ENCODE measurements around the gene PLEKHH1.
A peak's percentile ranks its signal among the peaks of the same experiment; 100 is the strongest.

Gene PLEKHH1

DNA sequence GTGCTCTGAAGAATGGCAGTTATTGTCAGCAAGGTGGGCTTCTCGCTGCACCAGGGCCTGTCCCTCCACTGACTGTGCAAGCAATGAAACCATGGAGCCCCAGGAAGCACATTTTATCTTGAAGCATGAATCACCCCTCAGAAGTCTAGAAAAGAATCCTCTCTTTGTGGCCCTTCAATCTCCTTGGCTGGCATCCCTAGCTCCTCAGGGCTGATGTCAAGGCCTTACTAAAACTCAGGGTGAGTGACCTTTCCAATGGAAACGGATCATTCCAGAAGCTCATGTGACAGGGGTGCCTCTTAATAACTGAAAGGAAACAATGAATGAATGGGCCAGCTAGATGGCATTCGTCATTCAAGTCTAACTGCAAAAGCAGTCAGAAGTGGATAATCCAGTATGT is 22.3 kb upstream of the PLEKHH1 start:
- no peak for DNase-seq (ENCODE audit: low spot score)

DNA sequence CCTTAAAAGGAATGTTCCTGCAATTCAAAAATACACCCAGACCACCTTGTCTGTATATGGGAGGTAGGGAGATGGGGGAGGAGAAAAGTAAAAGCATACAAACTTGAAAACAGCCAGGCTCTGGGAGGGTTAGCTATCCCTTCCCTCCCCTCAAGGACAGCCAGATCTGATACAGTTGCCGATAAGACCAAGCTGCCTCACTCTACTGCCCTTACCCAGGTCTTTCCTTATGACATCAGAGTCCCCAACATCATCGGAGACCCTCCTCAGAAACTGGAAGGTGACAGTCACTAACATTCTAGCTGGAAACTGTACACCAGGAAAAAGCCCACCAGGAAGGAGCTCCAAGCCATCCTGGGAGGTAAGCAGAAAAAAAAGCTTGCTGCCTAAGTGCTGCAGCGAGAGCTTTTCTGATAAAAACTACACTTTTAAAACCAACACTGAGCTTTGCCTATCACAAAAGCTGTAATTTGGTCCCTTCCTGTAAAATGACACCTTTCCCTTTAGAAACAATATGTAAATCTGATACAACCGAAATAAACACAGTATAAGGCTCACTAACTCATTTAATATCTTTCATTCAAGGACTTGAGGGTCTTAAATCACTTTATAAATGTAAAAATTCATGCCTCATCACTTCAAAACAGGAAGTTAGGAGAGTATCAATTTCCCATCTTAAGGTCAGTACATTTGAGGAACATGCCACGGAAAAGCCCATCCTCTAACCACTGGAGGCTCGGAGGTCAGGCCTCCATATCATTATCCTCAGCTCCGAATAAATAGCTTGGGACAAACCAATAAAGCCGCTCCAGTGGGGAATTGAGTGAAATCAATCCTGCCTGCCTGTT is 20.4 kb upstream of the PLEKHH1 start:
- no peak for DNase-seq (ENCODE audit: low spot score)

DNA sequence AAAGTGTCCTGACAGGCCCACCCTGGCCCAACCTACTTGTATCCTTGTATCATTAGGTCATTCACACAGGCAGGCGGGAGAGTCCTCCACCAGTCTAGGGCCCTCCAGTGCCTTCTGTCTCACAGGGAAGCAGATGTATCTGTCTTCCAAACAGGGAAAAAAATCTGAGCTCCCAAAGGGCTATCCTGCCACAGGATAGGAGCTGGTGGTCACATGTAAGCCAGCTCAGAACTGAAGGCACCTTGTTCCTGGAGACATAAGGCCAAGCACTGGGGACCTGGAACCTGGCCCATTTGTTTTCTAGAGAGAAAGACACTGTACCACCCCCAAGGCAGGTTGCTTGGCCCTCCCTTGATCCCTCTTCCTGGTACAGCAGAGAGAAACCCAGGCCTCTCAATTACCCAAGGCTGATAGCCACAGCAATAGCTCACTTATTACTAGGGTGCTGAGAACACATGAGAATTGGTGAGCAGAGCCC is 19.4 kb upstream of the PLEKHH1 start:
- no peak for DNase-seq (ENCODE audit: low spot score)

DNA sequence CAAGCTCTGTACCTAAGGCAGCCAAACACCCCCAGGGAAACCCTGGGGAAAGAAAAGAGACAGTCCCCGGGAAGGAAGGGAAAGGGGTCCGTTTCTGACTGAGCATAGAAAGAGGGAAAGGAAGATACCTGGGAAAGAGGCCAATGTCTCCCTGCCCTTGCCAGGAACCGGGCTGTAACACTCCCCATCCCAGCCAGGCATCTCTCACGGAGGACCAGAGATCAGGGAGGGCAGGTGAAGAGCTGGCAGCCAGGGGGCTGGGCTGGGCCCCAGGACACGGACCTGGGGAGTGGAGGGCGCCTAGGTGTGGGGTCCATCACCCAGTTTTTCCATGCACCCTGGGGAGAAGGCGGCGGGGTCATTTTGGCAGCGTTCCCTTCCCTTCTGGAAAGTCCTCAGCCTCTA is 18.9 kb upstream of the PLEKHH1 start:
- no peak for DNase-seq (ENCODE audit: low spot score)

DNA sequence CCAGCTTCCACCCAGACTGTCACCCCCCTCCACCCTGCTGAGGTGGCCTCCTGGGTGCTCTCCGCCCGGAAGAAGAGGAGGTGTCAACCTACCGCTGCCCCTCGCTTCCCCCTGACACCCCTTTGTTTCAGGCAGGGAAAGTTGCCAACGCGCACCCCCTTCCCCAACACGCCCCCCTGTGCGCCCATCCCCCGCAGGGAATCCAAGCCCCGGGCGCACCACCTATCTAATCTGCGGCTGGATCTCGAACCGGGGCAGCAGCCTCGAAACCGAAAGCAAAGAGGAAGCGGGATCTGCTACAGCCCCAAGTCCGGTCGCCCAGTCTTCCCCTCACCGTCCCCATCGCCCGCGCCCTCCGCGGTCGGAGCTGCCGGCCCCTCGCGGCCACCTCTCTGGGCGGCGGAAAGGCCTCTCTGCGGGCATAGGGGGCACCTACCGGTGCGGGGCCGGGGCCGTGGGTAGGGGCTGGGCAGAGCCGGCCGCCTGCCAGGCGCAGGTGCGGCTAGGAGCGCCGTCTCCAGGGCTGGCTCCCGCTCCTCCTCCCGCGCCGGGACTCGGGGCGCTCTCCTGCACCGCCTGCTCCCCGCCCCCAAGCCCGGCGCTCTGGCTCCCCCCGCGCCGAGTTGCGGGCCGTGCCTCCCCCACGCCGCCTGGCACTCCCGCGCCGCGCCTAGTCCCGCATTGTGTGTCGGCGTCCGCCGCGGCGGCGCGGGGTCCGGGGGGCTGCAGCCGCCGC is 18.3 kb upstream of the PLEKHH1 start:
- DNase-seq (ENCODE audit: low spot score) = no peak

DNA sequence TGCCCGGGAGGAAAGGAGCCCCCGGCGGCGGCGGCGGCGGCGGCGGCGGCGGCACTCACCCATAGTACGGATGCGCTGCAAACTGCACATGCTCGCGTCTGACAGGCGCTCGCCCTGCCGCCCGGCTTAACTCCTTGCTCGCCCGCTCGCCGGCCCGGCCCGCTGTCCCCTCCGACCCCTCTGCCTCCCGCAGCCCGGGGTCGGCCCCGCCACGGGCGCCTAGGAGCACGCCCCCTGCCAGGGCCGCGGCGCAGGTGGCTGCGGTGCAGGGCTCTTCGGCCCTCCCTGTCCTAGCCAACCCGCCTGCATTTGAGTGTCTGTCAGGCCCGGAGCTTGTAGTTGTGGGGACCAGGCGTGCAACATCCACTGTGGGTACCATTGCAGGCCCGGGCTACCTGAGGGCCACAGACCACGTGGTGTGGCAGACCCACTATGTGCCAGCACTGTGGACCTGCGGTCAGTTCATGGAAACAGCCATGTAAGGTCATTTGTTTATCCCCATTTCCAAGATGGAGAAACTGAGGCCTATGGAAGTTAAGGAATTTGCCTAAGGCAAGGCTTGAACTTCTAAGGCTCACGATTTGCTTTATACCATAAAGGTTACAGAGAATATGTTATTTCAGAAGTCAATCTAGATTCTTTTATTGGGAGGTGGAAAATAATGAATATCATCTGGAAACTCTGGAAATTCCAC is 17.6 kb upstream of the PLEKHH1 start:
- DNase-seq (ENCODE audit: low spot score) = no peak

DNA sequence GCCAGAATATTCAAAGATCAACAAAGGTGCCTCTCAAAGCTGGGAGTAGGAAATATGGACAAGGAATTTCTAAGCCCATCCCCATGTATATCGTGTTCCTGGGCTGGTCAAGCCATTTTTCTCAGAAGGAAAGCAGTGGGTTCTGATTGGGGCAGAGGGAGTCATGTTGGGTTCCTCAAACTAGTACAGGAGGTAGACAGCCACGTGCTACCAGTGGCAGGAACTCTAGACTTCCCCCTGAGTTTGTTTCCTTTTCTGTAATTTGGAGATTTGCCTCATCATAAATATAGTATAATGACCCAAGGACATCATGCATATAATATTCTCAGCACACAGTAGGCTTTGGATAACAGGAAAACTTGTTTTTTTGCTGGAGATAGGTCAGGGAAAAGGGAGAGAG is 16.4 kb upstream of the PLEKHH1 start:
- DNase-seq (ENCODE audit: low spot score) = no peak

DNA sequence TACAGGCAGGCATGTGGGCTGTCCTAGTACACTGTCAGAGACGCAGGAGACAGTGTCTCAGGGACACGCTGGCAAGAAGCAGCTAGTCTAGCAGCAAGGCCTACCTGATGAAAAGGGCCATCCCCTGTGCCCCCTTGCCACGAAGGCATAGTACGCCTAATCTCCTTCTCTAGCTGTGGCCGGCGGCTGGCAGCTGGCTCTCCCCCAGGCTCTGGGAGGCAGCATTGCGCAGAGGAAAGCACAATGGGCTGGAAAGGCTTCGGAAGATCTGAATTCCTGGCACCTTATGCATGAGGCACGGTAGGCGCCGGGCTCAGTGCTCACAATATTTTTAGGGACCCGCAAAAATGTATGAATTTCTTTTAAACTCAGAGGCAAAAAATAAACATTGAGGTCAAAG is 16.0 kb upstream of the PLEKHH1 start:
- peak; percentile 81 for DNase-seq (ENCODE audit: low spot score)

DNA sequence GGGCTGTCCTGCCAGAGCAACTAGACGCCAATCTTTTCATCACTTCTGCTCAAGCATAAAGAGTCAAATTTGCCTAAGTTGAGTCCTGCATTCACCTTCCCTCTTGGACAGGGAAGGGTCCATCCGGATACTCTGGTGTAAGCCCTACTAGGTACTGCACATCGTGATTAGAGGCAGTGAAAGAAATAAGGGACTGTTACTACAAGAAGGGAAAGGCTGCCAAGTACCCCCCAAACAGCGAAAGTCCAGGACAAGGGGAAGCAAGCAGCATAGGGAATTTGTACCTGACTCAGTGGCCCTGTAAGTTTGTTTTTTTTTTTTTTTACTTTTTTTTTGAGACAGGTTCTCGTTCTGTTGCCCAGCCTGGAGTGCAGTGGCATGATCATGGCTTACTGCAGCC is 13.7 kb upstream of the PLEKHH1 start:
- DNase-seq (ENCODE audit: low spot score) = no peak

DNA sequence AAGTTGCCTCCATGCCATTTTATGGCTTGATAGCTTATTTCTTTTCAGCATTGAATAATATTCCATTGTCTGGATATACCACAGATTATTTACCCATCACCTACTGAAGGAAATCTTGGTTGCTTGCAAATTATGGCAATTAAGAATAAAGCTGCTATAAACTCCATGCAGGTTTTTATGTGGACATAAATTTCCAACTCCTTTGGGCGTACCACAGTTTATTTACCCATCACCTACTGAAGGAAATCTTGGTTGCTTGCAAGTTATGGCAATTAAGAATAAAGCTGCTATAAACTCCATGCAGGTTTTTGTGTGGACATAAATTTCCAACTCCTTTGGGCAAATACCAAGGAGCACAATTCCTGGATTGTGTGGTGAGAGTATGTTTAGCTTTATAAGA is 12.6 kb upstream of the PLEKHH1 start:
- DNase-seq (ENCODE audit: low spot score) = no peak

DNA sequence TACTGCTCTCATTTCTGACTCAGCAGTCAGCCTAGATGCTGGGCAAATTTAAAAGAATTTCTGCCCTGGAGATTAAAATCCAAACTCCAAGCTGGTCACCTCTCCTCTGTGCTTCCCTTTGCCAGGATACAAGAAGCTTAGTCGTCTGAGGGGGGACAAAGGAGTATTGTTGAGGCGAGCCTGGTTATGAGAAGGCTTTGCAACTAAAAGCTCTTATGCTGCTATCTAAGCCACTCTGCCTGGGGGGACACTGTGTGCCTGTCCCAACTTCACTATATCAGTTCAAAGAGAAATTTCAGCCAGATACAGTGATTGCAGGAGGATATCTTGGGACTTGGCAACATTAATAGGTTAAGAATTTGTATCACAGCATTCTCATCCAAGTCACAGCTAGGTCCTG is 10.8 kb upstream of the PLEKHH1 start:
- peak; percentile 83 for DNase-seq (ENCODE audit: low spot score)

DNA sequence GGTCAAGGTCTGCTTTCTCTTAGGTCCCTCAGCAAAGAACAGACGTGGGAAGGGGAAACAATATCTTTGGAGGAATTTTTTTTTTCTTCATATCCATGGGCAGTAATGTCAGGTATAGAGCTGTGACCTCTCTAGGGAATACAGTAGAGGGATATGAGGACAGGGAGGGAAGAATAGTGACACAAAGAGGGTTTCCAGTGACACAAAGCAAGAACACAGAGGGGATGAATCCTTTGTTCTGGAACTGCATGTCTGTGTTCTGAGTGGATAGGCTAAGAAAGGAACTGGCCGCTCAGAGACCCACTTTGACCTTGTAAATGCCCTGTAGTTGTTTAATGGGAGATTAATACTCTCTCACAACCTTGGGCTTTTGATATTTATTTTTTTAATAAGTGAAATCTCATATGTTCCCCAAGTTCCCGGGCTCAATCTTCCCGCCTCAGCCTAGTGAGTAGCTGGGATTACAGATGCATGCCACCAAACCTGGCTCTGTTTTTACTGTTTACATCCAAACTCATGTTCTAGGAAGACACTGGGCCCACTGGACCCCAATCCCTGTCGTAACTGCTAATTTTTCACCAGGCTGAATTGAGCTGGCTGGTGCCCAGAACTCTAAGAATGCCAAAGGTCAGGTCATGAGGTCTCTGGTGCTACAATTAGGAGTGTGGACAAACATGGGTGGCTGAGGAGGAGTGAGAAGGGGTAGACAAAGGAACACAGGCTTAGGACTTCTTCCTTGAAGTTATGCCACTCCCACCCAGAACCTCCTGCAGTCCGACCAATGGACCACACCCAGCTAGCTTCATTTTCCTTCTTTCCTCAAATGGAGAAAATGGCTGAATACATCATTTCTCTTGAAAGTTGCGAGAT is 9.1 kb upstream of the PLEKHH1 start:
- DNase-seq (ENCODE audit: low spot score) = no peak

DNA sequence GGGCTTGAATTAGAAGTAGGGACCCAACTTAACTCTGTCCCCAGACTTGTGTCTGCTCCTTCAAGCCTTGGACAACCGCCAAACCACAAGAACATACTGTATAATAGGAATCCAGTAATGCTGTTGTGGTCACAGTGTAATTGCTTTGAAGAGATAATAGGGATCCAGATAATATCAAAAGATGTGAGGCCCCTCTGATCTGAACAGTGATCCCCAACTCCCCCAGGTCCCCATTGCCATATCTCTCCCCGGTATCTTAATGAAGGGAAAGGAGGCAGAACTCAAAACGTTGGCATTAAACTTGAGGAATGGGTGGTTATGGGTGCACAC is 8.5 kb upstream of the PLEKHH1 start:
- no peak for DNase-seq (ENCODE audit: low spot score)

DNA sequence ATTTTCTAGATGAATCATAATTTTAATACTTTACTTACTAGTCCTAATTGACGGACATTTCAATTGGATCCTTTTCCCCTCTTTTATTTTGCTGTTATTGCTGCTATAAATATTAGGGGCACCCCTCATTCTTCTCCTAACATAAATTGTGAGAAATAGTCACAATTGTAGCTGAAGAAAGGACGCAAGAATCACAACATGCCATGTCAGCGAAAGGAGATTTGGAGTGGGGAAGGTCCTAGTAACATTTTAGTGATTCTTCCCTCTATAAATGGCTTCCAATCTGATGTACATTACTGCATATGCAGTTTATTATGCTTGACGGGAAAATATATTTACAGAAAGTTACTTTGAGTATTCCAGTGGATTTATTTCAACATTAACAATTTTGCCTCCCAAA is 7.7 kb upstream of the PLEKHH1 start:
- no peak for DNase-seq (ENCODE audit: low spot score)

DNA sequence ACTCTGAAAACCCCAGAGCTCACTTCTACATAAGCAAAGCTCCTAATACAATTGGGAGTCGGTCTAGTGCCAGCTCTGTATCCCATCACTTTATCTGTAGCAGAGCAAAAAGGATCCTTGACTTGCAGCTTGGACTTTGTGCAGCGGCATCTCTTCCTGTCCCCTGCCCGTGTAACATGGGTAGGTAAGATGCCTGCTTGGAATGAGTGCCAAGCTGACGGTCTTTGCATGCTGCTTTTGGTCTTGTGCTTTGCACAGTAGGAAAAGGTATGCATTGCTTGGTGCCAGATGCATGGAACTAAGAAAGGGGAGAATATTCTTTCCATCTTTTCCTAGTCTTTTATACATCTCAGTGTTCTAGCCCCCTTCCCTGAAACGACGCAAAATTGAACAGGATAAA is 6.9 kb upstream of the PLEKHH1 start:
- no peak for DNase-seq (ENCODE audit: low spot score)

DNA sequence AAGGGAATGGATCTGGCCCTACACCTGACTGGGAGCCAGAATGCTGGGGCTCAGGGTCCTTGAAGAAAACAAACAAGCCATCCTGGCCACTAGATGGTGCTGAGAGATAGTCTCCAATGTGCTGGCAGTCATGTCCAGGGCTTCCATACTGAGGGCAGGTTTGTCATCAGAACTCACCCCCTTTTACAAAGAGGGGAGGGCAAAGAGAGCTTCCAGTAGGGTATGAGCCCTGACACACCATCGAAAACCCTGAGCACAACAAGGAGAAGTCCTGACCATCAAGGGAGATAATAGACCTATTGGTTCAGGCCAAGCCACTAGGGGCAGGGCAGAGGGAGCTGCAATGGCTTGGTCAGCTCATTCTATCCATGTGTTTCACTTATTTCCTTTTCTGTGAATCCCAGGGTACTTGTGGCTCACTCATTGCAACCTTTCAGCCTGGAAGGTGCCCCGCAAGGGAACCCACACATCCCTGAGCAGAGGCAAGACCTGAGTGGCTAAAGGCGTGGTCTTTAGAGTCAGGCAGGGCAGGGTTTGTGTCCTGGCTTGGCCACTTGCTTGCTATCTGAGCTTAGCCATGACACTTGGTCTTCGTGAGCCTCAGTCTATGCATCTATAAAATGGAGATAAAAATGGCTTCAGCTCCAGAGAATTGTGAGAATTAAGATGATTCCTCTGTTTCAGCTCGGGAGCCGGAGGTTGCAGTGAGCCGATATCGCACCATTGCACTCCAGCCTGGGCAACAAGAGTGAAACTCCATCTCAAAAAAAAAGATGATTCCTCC is 6.2 kb upstream of the PLEKHH1 start:
- DNase-seq (ENCODE audit: low spot score) = peak; percentile 87

DNA sequence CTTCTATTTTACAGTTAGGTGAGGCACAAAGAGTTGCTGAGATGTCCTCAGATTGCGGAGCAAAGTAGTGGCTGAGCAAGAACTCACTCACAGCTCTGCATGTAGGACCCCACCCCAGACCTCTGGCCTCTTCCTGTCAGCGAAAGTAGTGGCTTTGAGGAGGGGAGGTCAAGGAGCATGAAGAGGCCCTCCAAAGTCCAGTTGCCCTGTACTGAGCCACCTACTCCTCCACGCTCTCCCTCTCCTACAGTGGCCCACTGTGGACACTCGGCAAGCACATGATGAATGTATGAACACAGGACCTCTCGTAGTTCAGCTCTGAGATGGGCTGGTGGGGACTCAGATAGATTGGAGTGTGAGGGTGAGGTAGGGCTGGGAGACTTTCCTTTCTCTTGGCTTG is 5.3 kb upstream of the PLEKHH1 start:
- no peak for DNase-seq (ENCODE audit: low spot score)

DNA sequence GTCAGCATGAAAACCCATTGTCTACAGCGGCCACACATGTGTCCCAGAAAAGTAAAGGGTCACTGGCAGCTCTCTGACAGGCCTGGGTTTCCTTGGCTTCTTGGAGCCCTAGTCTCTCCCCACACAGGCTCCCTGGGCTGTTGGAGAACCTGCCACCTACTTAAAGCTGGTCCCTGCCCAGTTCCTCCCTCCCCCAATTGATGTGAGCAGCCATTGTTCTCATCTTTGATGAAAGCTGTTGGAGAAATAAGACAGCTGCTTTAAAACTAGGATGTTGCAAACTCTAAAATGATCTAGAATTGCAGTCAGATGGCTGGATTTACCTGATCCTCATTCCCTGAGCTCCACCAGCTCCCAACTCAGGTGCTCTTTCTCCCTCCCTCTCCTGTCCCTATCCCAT is 4.8 kb upstream of the PLEKHH1 start:
- no peak for DNase-seq (ENCODE audit: low spot score)

DNA sequence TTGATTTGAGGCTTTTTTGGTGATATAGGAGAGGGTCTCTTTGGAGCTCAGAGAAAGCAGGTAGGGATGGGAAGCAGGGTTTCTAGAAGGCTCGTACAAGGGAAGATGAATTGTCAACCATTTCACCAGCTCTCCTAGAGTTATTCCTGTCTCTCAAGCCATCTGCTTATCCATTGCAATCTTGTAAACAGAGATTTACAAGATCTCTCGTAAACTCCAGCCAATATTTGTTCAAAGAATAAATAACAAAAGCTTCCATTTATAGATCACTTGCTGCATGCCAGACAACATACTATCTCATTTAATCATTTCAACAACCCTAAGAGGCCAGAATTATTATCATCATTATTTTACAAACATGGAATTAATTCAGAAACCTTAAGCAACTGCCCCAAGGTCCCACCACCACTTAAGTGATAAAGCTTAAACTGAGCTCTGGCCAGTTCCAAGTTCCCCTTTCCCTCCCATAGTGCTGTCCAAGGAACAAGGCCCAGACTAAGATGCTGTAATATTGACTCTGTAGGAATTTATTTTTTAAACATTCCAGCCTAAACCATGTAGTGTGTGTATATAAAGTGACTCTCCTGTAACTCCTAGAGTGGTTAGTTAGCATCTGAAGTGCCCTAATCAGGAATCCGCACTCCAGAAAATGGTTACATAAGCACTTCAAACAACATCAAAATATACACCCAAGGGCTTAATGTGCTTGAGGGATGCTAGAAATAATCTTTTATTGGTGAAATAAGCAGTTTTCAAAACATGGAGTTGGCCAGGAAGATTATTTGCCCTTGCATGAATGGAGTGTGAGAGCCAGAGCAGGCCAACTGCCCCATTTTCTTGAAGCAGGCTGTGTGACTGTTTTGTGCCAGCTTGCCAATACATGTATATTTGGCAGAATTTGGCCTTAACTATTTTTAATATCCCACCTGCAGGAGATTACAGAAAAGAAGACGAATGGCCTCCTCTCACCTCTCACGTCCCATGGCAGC is 2.8 kb upstream of the PLEKHH1 start:
- DNase-seq (ENCODE audit: low spot score) = no peak

DNA sequence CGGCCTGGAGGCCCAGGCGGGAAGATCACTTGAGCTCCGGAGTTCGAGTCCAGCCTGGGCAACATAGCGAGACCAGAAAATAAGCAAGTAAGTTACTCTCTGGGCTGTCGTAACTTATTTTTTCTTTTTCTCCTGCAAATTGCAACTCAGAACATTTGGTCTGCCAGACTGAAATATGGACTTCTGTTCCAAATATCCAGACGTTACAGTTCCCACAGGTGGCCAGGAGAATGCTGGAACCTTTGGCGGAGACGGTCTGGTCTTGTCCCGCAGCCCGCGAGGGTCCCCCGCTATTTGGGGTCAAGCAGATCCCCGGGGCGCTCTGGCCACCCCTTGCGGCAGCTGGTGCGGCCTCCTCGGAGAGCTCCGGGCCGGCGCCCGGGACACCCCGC is 488 bp upstream of the PLEKHH1 start:
- DNase-seq (ENCODE audit: low spot score) = no peak

Measured in globus pallidus (tissue), 1 donor.